Left lung (tissue), 10 donors: ENCODE measurements around the gene MYG1. TPM values are rescaled to one million over a fixed set of nuclear protein-coding genes. Genes with fewer than 3 reads are reported as not detected.
A peak's percentile ranks its signal among the peaks of the same experiment; 100 is the strongest.

Source experiments
- ATAC-seq: fragments of 200-7000 bp; cut with Tn5 transposase; one replicate; pipeline ENCODE4 v1.9.1; 2020; ENCODE audit warnings: moderate library complexity
- DNase-seq, 4 donors: peaks; one replicate each; pipeline ENCODE4 v3.0.0-alpha.2; 2013 to 2020
- H3K27ac ChIP-seq, 2 donors: fragments of 200-600 bp; sonication (generic) in 1 of 2; one replicate each; pipeline versions ENCODE4 v1.5.0 to v1.8.0; 2020 to 2021
- H3K27me3 ChIP-seq, 2 donors: fragments of 200-600 bp; sonication (generic) in 1 of 2; one replicate each; pipeline versions ENCODE4 v1.5.0 to v1.8.0; 2020 to 2021
- H3K36me3 ChIP-seq, 2 donors: fragments of 200-600 bp; sonication (generic) in 1 of 2; one replicate each; pipeline versions ENCODE4 v1.5.0 to v1.8.0; 2020 to 2021
- H3K4me1 ChIP-seq, 2 donors: fragments of 200-600 bp; one replicate each; pipeline ENCODE4 v1.8.0; 2021
- H3K4me3 ChIP-seq, 2 donors: fragments of 200-600 bp; sonication (generic) in 1 of 2; one replicate each; pipeline versions ENCODE4 v1.5.0 to v1.8.0; 2020 to 2021; ENCODE audit warnings: mild to moderate bottlenecking in 1 of 2
- H3K9me3 ChIP-seq, 2 donors: fragments of 200-600 bp; sonication (generic) in 1 of 2; one replicate each; pipeline versions ENCODE4 v1.5.0 to v1.8.0; 2020 to 2021
- CTCF ChIP-seq, 2 donors: fragments of 200-600 bp; sonication (generic) in 1 of 2; IDR thresholded peaks; one replicate each; pipeline versions ENCODE4 v1.5.0 to v1.8.0; 2021; ENCODE audit warnings: antibody characterized with exemption in 2 of 2
- intact Hi-C, 2 donors: fragments of 100-400 bp; cut with DNase I; formaldehyde crosslinking; loops; one replicate each; pipeline versions ENCODE4 v1.11.2 to v1.14.2; 2022
- polyA plus RNA-seq, 6 donors: library from polyadenylated mRNA; unstranded; fragments of 120-200 nt; gene quantifications; one replicate each; pipeline ENCODE4 v1.2.1, GENCODE V29; 2013; ENCODE audit not compliant: insufficient read length in 6 of 6
- total RNA-seq, 2 donors: library from RNA; stranded (reverse); fragmentation: NEBNext Ultra II Directional; extraction: Animal tissue kit (Norgen Biotek cat#: 25700); gene quantifications; one replicate each; pipeline ENCODE4 v1.2.1, GENCODE V29; 2021
- donor health status: DM: no; HTN: yes; CAD: no.
- donor health status: DM: no; HTN: no; CAD: no.

MYG1 gene
- total and polyA plus RNA-seq, 8 donors, result 27.7 to 51.0 (median 46.7) TPM

GRCh38 chr12:53299101-53299453 lies 418 bp upstream of the MYG1 start:
- intact Hi-C loops, result no loop called here
- TF ChIP-seq CTCF (IDR thresholded peaks at IDR 0.05), result no peak
- H3K27me3 ChIP-seq, result no peaks in the 10 kb centered on the region

DNA sequence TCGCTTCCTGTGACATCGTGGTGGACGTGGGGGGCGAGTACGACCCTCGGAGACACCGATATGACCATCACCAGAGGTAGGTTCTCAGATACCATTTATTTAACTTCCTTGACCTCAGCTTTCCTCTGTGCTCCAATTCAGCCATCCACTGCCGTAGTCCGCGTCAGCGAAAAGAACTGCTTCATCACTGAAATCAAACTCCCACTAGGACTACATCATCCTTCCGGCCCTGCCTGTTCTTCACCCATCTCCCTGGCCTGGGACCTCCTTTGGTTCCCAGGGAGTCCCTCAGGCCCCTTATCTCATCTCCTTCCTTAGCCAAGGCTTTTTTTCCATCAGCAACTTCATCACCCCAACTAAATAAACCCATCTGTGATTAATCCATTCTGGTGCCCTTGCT lies 692 bp downstream of the MYG1 start:
- H3K4me3 ChIP-seq, result peak overlapping the region; percentile 48 to 73
- DNase-seq (no peak), ATAC-seq (no peak)
- no peak for TF ChIP-seq CTCF (IDR thresholded peaks at IDR 0.05)
- no peaks in the 10 kb centered on the region for H3K27me3 ChIP-seq
- intact Hi-C loops, result no loop called here
- no peaks in the 10 kb centered on the region for H3K9me3 ChIP-seq
- H3K4me1 ChIP-seq, result peaks cover 26 to 67% of the 10 kb centered on the region in 2 donors
- H3K27ac ChIP-seq, result peak overlapping the region; percentile 70 to 91
- H3K36me3 ChIP-seq, result peaks cover 0 to 45% of the 10 kb centered on the region in 2 donors

More at GRCh38 chr12:53299101-53299453, 418 bp upstream of the MYG1 start:
- Histone ChIP-seq H3K9me3 (no peaks in the 10 kb centered on the region), H3K4me3 (peak overlapping the region; percentile 48 to 73), H3K4me1 (peaks cover 26 to 76% of the 10 kb centered on the region in 2 donors), H3K27ac (peak overlapping the region; percentile 70 to 91), H3K36me3 (peaks cover 0 to 38% of the 10 kb centered on the region in 2 donors)
- ATAC-seq, result peak; percentile 33
- DNase-seq, result peak in 1 of 4 donors; percentile 60

- Histone ChIP-seq H3K9me3 (no peaks in the 10 kb centered on the region), H3K27me3 (no peaks in the 10 kb centered on the region), H3K4me3 (no peak overlapping the region), H3K36me3 (peaks cover 6 to 69% of the 10 kb centered on the region in 2 donors), H3K27ac (no peak overlapping the region), H3K4me1 (peaks cover 13 to 45% of the 10 kb centered on the region in 2 donors)
- no peak for TF ChIP-seq CTCF (IDR thresholded peaks at IDR 0.05)
- ATAC-seq, result no peak
- no peak for DNase-seq
- intact Hi-C loops, result no loop called here
Measured at GRCh38 chr12:53302903-53303302, 3.4 kb downstream of the MYG1 start.

- Histone ChIP-seq H3K4me1 (peaks cover 0 to 9% of the 10 kb centered on the region in 2 donors), H3K27ac (no peak overlapping the region), H3K4me3 (no peak overlapping the region), H3K27me3 (no peaks in the 10 kb centered on the region), H3K36me3 (peaks cover 6 to 95% of the 10 kb centered on the region in 2 donors), H3K9me3 (no peaks in the 10 kb centered on the region)
- DNase-seq (no peak), ATAC-seq (no peak)
- intact Hi-C loops, result no loop called here
- TF ChIP-seq CTCF (IDR thresholded peaks at IDR 0.05), result no peak
Measured at GRCh38 chr12:53306826-53307225, 7.3 kb downstream of the MYG1 start.

DNA sequence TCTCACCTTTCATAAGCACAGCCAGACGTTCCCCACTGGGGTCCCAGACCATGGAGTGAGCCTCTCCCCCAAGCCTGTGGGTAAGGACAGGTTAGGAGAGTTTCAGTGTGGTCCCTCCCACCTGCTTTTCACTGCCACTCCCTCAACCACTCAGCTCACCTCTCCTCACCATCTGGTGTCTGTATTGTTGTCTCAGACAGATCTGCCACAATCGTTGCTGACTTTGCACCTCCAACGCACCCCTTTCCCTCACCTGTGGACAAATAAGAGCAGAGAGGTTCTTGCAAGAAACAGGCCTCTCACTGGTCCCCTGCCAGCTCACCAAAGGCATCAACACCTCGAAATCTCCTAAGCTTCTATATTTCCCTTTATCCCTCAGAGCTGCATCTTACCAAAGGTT lies 8.8 kb downstream of the MYG1 start:
- TF ChIP-seq CTCF (IDR thresholded peaks at IDR 0.05), result no peak
- Histone ChIP-seq H3K36me3 (peaks cover 6 to 88% of the 10 kb centered on the region in 2 donors), H3K4me1 (no peaks in the 10 kb centered on the region), H3K27ac (no peak overlapping the region), H3K9me3 (no peaks in the 10 kb centered on the region), H3K27me3 (no peaks in the 10 kb centered on the region), H3K4me3 (no peak overlapping the region)
- intact Hi-C loops, result no loop called here
- DNase-seq, result no peak
- no peak for ATAC-seq
